HCT116 (cell line): ENCODE data around the gene S100A12. TPM values are rescaled to one million over a fixed set of nuclear protein-coding genes. Genes with fewer than 3 reads are reported as not detected.

ENCODE experiments used
- ATAC-seq: fragments of 200-7000 bp; cut with Tn5 transposase; 2 replicates; pipeline ENCODE4 v1.9.1; 2020; ENCODE audit warnings: mild to moderate bottlenecking, moderate library complexity
- BruUV-seq: library from RNA; stranded (reverse); fragments of 400-500 nt; replicated peaks from 2 replicates; lab custom pipeline; 2021; lab: Mats Ljungman, UMichigan
- CTCF ChIA-PET: fragments of 300-600 bp; sonication (Branson Sonifier 250); formaldehyde crosslinking; loops from one replicate; lab custom pipeline; 2021; ENCODE audit warnings: antibody characterized with exemption; lab: Charles Lee
- POLR2A ChIA-PET: fragments of 300-600, 350-600 bp; sonication (Branson Sonifier 250); formaldehyde crosslinking; loops from one replicate; lab custom pipeline; 2021; ENCODE audit warnings: antibody characterized with exemption; lab: Charles Lee
- RAD21 ChIA-PET, 2 experiments: fragments of 300-600 bp; sonication (Branson Sonifier 250); formaldehyde crosslinking; loops; one replicate each; lab custom pipeline; 2023; ENCODE audit warnings: low total read pairs in 2 of 2; ENCODE audit not compliant: uncharacterized antibody in 2 of 2, unreplicated experiment in 2 of 2, low non-redundant PET in 1 of 2; lab: Charles Lee
- DNase-seq: peaks from one replicate; pipeline ENCODE4 v3.0.0-alpha.2; 2010; ENCODE audit warnings: low read depth, low spot score
- H2AFZ ChIP-seq: fragments of 200-600 bp; shearing (Covaris generic), sonication (generic); 2 replicates; pipeline ENCODE4 v1.6.1; 2017; ENCODE audit warnings: low read depth, mixed run types, mixed read lengths, antibody characterized with exemption, low read length; ENCODE audit not compliant: poor library complexity, severe bottlenecking
- H3K27ac ChIP-seq: 2 replicates; pipeline ENCODE4 v1.5.1; 2012; ENCODE audit warnings: low read depth, low read length
- H3K27me3 ChIP-seq: fragments of 200-600 bp; sonication (generic); 2 replicates; pipeline ENCODE4 v1.6.1; 2016; ENCODE audit warnings: mixed run types, low read length, mixed read lengths; ENCODE audit not compliant: insufficient read depth
- H3K36me3 ChIP-seq, 2 experiments: fragments of 200-500 bp in 1 of 2; fragments of 200-600 bp in 1 of 2; sonication (Bioruptor generic) in 1 of 2; sonication (generic) in 1 of 2; 2 replicates each; pipeline versions ENCODE4 v1.5.1 to v1.6.1; 2014 to 2016; ENCODE audit warnings: low read length in 2 of 2, inconsistent platforms in 1 of 2, mixed read lengths in 1 of 2, mixed run types in 1 of 2; ENCODE audit not compliant: insufficient read depth in 2 of 2, control insufficient read depth in 1 of 2
- H3K4me1 ChIP-seq, 2 experiments: fragments of 200-600 bp in 1 of 2; sonication (generic) in 1 of 2; 2 replicates each; pipeline versions ENCODE4 v1.5.1 to v1.6.1; 2012 to 2017; ENCODE audit warnings: low read length in 2 of 2, inconsistent platforms in 1 of 2, mild to moderate bottlenecking in 1 of 2, mixed read lengths in 1 of 2, mixed run types in 1 of 2, moderate library complexity in 1 of 2; ENCODE audit not compliant: insufficient read depth in 2 of 2, control insufficient read depth in 1 of 2
- H3K4me2 ChIP-seq: fragments of 200-600 bp; sonication (generic); 2 replicates; pipeline ENCODE4 v1.6.1; 2017; ENCODE audit warnings: mixed run types, low read length, mixed read lengths
- H3K4me3 ChIP-seq, 2 experiments: fragments of 200-600 bp in 1 of 2; sonication (generic) in 1 of 2; replicated peaks in 1 of 2; 2 replicates each; pipeline ENCODE4 v1.5.1; 2011 to 2016; ENCODE audit warnings: low read length in 2 of 2, control low read depth in 1 of 2, low read depth in 1 of 2, mild to moderate bottlenecking in 1 of 2, mixed read lengths in 1 of 2, mixed run types in 1 of 2
- H3K79me2 ChIP-seq: fragments of 200-600 bp; sonication (generic); 2 replicates; pipeline ENCODE4 v1.6.1; 2017; ENCODE audit warnings: mild to moderate bottlenecking, mixed run types, low read length, moderate library complexity, mixed read lengths; ENCODE audit not compliant: insufficient read depth
- H3K9ac ChIP-seq: fragments of 200-600 bp; sonication (generic); 2 replicates; pipeline ENCODE4 v1.6.1; 2016; ENCODE audit warnings: low read length, mixed read lengths
- H3K9me2 ChIP-seq: fragments of 200-600 bp; sonication (generic), shearing (Covaris generic); 2 replicates; pipeline ENCODE4 v1.6.1; 2017; ENCODE audit warnings: mixed run types, mild to moderate bottlenecking, moderate library complexity; ENCODE audit not compliant: insufficient read depth
- H3K9me3 ChIP-seq, 2 experiments: fragments of 200-500 bp in 1 of 2; fragments of 200-600 bp in 1 of 2; sonication (Bioruptor generic) in 1 of 2; sonication (generic) in 1 of 2; 2 replicates each; pipeline ENCODE4 v1.6.1; 2014 to 2017; ENCODE audit warnings: low read length in 2 of 2, mixed read lengths in 2 of 2, inconsistent platforms in 1 of 2, low read depth in 1 of 2, mild to moderate bottlenecking in 1 of 2, mixed run types in 1 of 2, moderate library complexity in 1 of 2; ENCODE audit not compliant: control insufficient read depth in 1 of 2, insufficient read depth in 1 of 2
- H4K20me1 ChIP-seq: fragments of 200-600 bp; sonication (generic), shearing (Covaris generic); 2 replicates; pipeline ENCODE4 v1.6.1; 2017; ENCODE audit warnings: mixed run types, mild to moderate bottlenecking, moderate library complexity; ENCODE audit not compliant: insufficient read depth
- CBX3 ChIP-seq: IDR thresholded peaks from 2 replicates; pipeline ENCODE4 v1.6.1; 2012; ENCODE audit warnings: low read depth
- EGR1 ChIP-seq: IDR thresholded peaks from 2 replicates; pipeline ENCODE4 v1.6.1; 2012; ENCODE audit warnings: low read depth
- FOSL1 ChIP-seq: IDR thresholded peaks from 2 replicates; pipeline ENCODE4 v1.6.1; 2012; ENCODE audit warnings: low read depth
- POLR2AphosphoS5 ChIP-seq: IDR thresholded peaks from 2 replicates; pipeline ENCODE4 v1.6.1; 2011; ENCODE audit warnings: mild to moderate bottlenecking, low read depth, low read length, moderate library complexity
- RAD21 ChIP-seq: IDR thresholded peaks from 2 replicates; pipeline ENCODE4 v1.6.1; 2012; ENCODE audit warnings: low read depth, mild to moderate bottlenecking
- SIN3A ChIP-seq: IDR thresholded peaks from 2 replicates; pipeline ENCODE4 v1.6.1; 2012; ENCODE audit warnings: low read depth
- SP1 ChIP-seq: IDR thresholded peaks from 2 replicates; pipeline ENCODE4 v1.6.1; 2012; ENCODE audit warnings: low read depth
- intact Hi-C: fragments of 100-400 bp; cut with micrococcal nuclease; formaldehyde crosslinking; loops from 2 replicates; pipeline ENCODE4 v1.10.0; 2022
- total RNA-seq: library from RNA; stranded (reverse); gene quantifications from one replicate; pipeline ENCODE4 v1.2.1, GENCODE V29; 2021; ENCODE audit not compliant: unreplicated experiment

Gene S100A12
- total RNA-seq, 1 experiment from 2014 or later, result not detected

- peaks cover 81% of the 10 kb centered on the region for H3K27me3 ChIP-seq
- BruUV-seq, result no TSS peak
- no peaks in the 10 kb centered on the region for H3K4me1 ChIP-seq
- no peak overlapping the region for H3K9ac ChIP-seq
- ChIA-PET POLR2A (no interaction called here), RAD21 (no interaction called here)
- no peak overlapping the region for H3K4me3 ChIP-seq
- intact Hi-C loops, result no loop called here
- DNase-seq, result no peak
- TF ChIP-seq SP1 (no peak), RAD21 (no peak)
- TF ChIP-seq, all 23 proteins: peak for 0
- Histone ChIP-seq H4K20me1 (no peaks in the 10 kb centered on the region), H3K9me3 (no peaks in the 10 kb centered on the region), H3K27ac (no peak overlapping the region), H2AFZ (no peak overlapping the region), H3K9me2 (no peaks in the 10 kb centered on the region), H3K36me3 (no peaks in the 10 kb centered on the region), H3K4me2 (no peak overlapping the region), H3K79me2 (no peaks in the 10 kb centered on the region)
- ATAC-seq, result no peak
- CTCF ChIA-PET, result no interaction called here
These were observed 17.4 kb upstream of the S100A12 start for GRCh38 chr1:153392822-153393221.

- no peak overlapping the region for H3K9ac ChIP-seq
- BruUV-seq, result no TSS peak
These were observed 16.8 kb upstream of the S100A12 start for GRCh38 chr1:153392258-153392657.

More at GRCh38 chr1:153392258-153392657, 16.8 kb upstream of the S100A12 start:
- DNase-seq (no peak), ATAC-seq (no peak)
- no peaks in the 10 kb centered on the region for H3K36me3 ChIP-seq
- ChIA-PET RAD21 (no interaction called here), CTCF (no interaction called here), POLR2A (no interaction called here)
- no peaks in the 10 kb centered on the region for H3K9me2 ChIP-seq
- H3K4me3 ChIP-seq, result no peak overlapping the region
- H4K20me1 ChIP-seq, result no peaks in the 10 kb centered on the region
- TF ChIP-seq SIN3A, result no peak
- no peak for TF ChIP-seq FOSL1
- no peak for TF ChIP-seq CBX3
- TF ChIP-seq EGR1, result no peak
- TF ChIP-seq POLR2AphosphoS5, result no peak
- H3K4me2 ChIP-seq, result no peak overlapping the region
- peaks cover 81% of the 10 kb centered on the region for H3K27me3 ChIP-seq
- H3K9me3 ChIP-seq, result no peaks in the 10 kb centered on the region
- H3K4me1 ChIP-seq, result no peaks in the 10 kb centered on the region
- no peak overlapping the region for H3K27ac ChIP-seq
- intact Hi-C loops, result no loop called here
- H3K79me2 ChIP-seq, result no peaks in the 10 kb centered on the region
- H2AFZ ChIP-seq, result no peak overlapping the region
